Keratinocyte (primary cell): ENCODE measurements around the gene SLC52A1. TPM values are rescaled to one million over a fixed set of nuclear protein-coding genes. Genes with fewer than 3 reads are reported as not detected.

Source experiments
- DNase-seq: peaks from one replicate; pipeline ENCODE4 v3.0.0-alpha.2; 2011; ENCODE audit warnings: low read depth, missing footprints, low spot score
- FAIRE-seq: peaks from 2 replicates; lab custom pipeline; 2011; peaks lifted over from hg19 to GRCh38; lab: Jason Lieb, UNC
- H2AFZ ChIP-seq: 2 replicates; pipeline ENCODE4 v1.6.0; 2012; ENCODE audit warnings: low read length, control low read depth, inconsistent platforms; ENCODE audit not compliant: control insufficient read depth
- H3K27ac ChIP-seq: 2 replicates; pipeline ENCODE4 v1.5.1; 2011; ENCODE audit warnings: low read length; ENCODE audit not compliant: control insufficient read depth, insufficient read depth
- H3K27me3 ChIP-seq: 3 replicates; pipeline ENCODE4 v1.6.0; 2011; ENCODE audit warnings: low read length; ENCODE audit not compliant: control insufficient read depth, insufficient read depth; ENCODE audit errors: extremely low read depth
- H3K36me3 ChIP-seq, 2 experiments: 2 replicates in 1 of 2; 3 replicates in 1 of 2; pipeline ENCODE4 v1.5.1; 2011; ENCODE audit warnings: low read length in 2 of 2, mild to moderate bottlenecking in 1 of 2; ENCODE audit not compliant: control insufficient read depth in 2 of 2, insufficient read depth in 2 of 2; ENCODE audit errors: extremely low read depth in 1 of 2
- H3K4me1 ChIP-seq: 3 replicates; pipeline ENCODE4 v1.5.1; 2011; ENCODE audit warnings: low read length; ENCODE audit not compliant: control insufficient read depth, insufficient read depth; ENCODE audit errors: extremely low read depth
- H3K4me2 ChIP-seq: 3 replicates; pipeline ENCODE4 v1.6.0; 2011; ENCODE audit warnings: low read depth, low read length; ENCODE audit not compliant: control insufficient read depth, insufficient read depth; ENCODE audit errors: extremely low read depth
- H3K4me3 ChIP-seq, 3 experiments: fragments of 200-600 bp in 1 of 3; sonication (generic) in 1 of 3; 2 replicates in 2 of 3; 3 replicates in 1 of 3; pipeline ENCODE4 v1.5.1; 2011 to 2016; ENCODE audit warnings: low read length in 3 of 3, mild to moderate bottlenecking in 3 of 3, control low read depth in 2 of 3, inconsistent platforms in 1 of 3, low read depth in 1 of 3, mixed read lengths in 1 of 3, mixed run types in 1 of 3, moderate library complexity in 1 of 3; ENCODE audit not compliant: control insufficient read depth in 2 of 3, insufficient read depth in 2 of 3; ENCODE audit errors: extremely low read depth in 1 of 3
- H3K79me2 ChIP-seq: 2 replicates; pipeline ENCODE4 v1.6.0; 2012; ENCODE audit warnings: low read length; ENCODE audit not compliant: control insufficient read depth, insufficient read depth
- H3K9ac ChIP-seq: 3 replicates; pipeline ENCODE4 v1.6.0; 2011; ENCODE audit warnings: low read length; ENCODE audit not compliant: control insufficient read depth, insufficient read depth; ENCODE audit errors: extremely low read depth
- H3K9me1 ChIP-seq: 3 replicates; pipeline ENCODE4 v1.6.0; 2011; ENCODE audit warnings: low read length; ENCODE audit not compliant: control insufficient read depth, insufficient read depth; ENCODE audit errors: extremely low read depth
- H3K9me3 ChIP-seq: 2 replicates; pipeline ENCODE4 v1.5.1; 2012; ENCODE audit warnings: low read depth, low read length; ENCODE audit not compliant: control insufficient read depth
- H4K20me1 ChIP-seq: 3 replicates; pipeline ENCODE4 v1.6.0; 2011; ENCODE audit warnings: low read length; ENCODE audit not compliant: control insufficient read depth, insufficient read depth; ENCODE audit errors: extremely low read depth
- CTCF ChIP-seq, 3 experiments: IDR thresholded peaks in 1 of 3; conservative IDR thresholded peaks in 1 of 3; optimal IDR thresholded peaks in 1 of 3; 2 replicates in 2 of 3; 3 replicates in 1 of 3; pipeline versions ENCODE3 to v1.5.1; 2011; ENCODE audit warnings: low read length in 3 of 3, mild to moderate bottlenecking in 3 of 3, moderate library complexity in 2 of 3, control low read depth in 1 of 3, inconsistent platforms in 1 of 3; ENCODE audit not compliant: insufficient read depth in 2 of 3; ENCODE audit errors: extremely low read depth in 1 of 3
- EZH2 ChIP-seq: IDR thresholded peaks from one replicate; pipeline ENCODE4 v1.6.1; 2012; ENCODE audit warnings: inconsistent platforms, mild to moderate bottlenecking, low read length, moderate library complexity
- dilution Hi-C: fragments of 300-500 bp; cut with MboI; formaldehyde crosslinking; loops from one replicate; pipeline ENCODE4 v1.7.0; 2020; ENCODE audit warnings: low sequenced_read_pairs; ENCODE audit not compliant: extremely low pct_ligation_motif_present
- polyA plus RNA-seq, 5 experiments: library from polyadenylated mRNA; depleted of rRNA in 3 of 5; stranded (reverse) in 3 of 5; stranded (forward) in 1 of 5; unstranded in 1 of 5; fragments of >200 nt; gene quantifications; 1 replicate in 1 of 5; 2 replicates in 3 of 5; 3 replicates in 1 of 5; pipeline versions ENCODE4 v1.2.1 to v1.2.3, GENCODE V29; 2011 to 2012; ENCODE audit warnings: missing spikeins in 2 of 5, low read depth in 1 of 5, low replicate concordance in 1 of 5

The SLC52A1 gene
- polyA plus RNA-seq, 1 donor (not counting 4 experiments of a cell fraction or from before 2014, with no cell fraction given) = 0.21 TPM

- Histone ChIP-seq H3K27ac (no peak overlapping the region), H3K36me3 (peaks cover 49 to 56% of the 10 kb centered on the region in 2 experiments), H3K4me2 (no peak overlapping the region), H3K4me1 (peaks cover 11% of the 10 kb centered on the region), H4K20me1 (peaks cover 3% of the 10 kb centered on the region), H3K9ac (no peak overlapping the region), H3K27me3 (no peaks in the 10 kb centered on the region), H3K79me2 (peaks cover 39% of the 10 kb centered on the region), H3K4me3 (no peak overlapping the region), H3K9me1 (no peaks in the 10 kb centered on the region), H3K9me3 (no peaks in the 10 kb centered on the region), H2AFZ (no peak overlapping the region)
- DNase-seq = no peak
- no peak for FAIRE-seq
- dilution Hi-C loops = loop anchor here (10.0 kb wide), 1 partner anchor 57 kb away; the partner anchor contains the start of genes PFN1, RNF167 and SLC25A11
- TF ChIP-seq EZH2 = no peak
- TF ChIP-seq CTCF (optimal IDR thresholded peaks at IDR 0.05 in 1 of 3, IDR thresholded peaks at IDR 0.05 in 1 of 3, conservative IDR thresholded peaks at IDR 0.05 in 1 of 3; ENCODE audit: extremely low read depth in 1 of 3, insufficient read depth in 2 of 3, low read length in 3 of 3) = no peak
These were observed 33.0 kb downstream of the SLC52A1 start for GRCh38 chr17:5002121-5002788.

- Histone ChIP-seq H3K9me1 (no peaks in the 10 kb centered on the region), H3K9ac (peak overlapping the region; percentile 22), H3K9me3 (no peaks in the 10 kb centered on the region), H3K27ac (no peak overlapping the region), H3K79me2 (peaks cover 39% of the 10 kb centered on the region), H3K4me1 (peaks cover 16% of the 10 kb centered on the region), H3K36me3 (peaks cover 41 to 45% of the 10 kb centered on the region in 2 experiments), H2AFZ (no peak overlapping the region), H3K4me2 (no peak overlapping the region), H3K27me3 (no peaks in the 10 kb centered on the region), H3K4me3 (no peak overlapping the region), H4K20me1 (peaks cover 3% of the 10 kb centered on the region)
- dilution Hi-C loops = loop anchor here (10.0 kb wide), 1 partner anchor 55 kb away; the partner anchor contains the start of genes PFN1, RNF167 and SLC25A11
- TF ChIP-seq CTCF (optimal IDR thresholded peaks at IDR 0.05 in 1 of 3, IDR thresholded peaks at IDR 0.05 in 1 of 3, conservative IDR thresholded peaks at IDR 0.05 in 1 of 3; ENCODE audit: extremely low read depth in 1 of 3, insufficient read depth in 2 of 3, low read length in 3 of 3) (no peak), EZH2 (no peak)
- DNase-seq = no peak
- FAIRE-seq = no peak
These were observed 35.0 kb downstream of the SLC52A1 start for GRCh38 chr17:5000237-5000639.
